OCI-LY7 (cell line): ENCODE results near the gene CRACDL. TPM values are rescaled to one million over a fixed set of nuclear protein-coding genes. Genes with fewer than 3 reads are reported as not detected.

ENCODE experiments used
- BruUV-seq: library from RNA; stranded (reverse); fragments of 400-500 nt; replicated peaks from 2 replicates; lab custom pipeline; 2021; lab: Mats Ljungman, UMichigan
- CTCF ChIA-PET: fragments of 300-600 bp; sonication (Branson Sonifier 250); formaldehyde crosslinking; loops from one replicate; lab custom pipeline; 2022; ENCODE audit warnings: antibody characterized with exemption; ENCODE audit not compliant: unreplicated experiment; lab: Charles Lee
- POLR2A ChIA-PET: fragments of 300-600 bp; sonication (Branson Sonifier 250); formaldehyde crosslinking; loops from one replicate; lab custom pipeline; 2022; ENCODE audit warnings: antibody characterized with exemption; lab: Charles Lee
- DNase-seq: peaks from one replicate; pipeline ENCODE4 v3.0.0-alpha.2; 2015; ENCODE audit warnings: low spot score
- H2AFZ ChIP-seq: fragments of 200-600 bp; sonication (generic), shearing (Covaris generic); 2 replicates; pipeline ENCODE4 v1.6.1; 2014; ENCODE audit warnings: mild to moderate bottlenecking, antibody characterized with exemption, low read length, moderate library complexity
- H3K27ac ChIP-seq: fragments of 200-600 bp; sonication (generic); 2 replicates; pipeline ENCODE4 v1.5.1; 2014; ENCODE audit warnings: mixed run types, low read depth, mild to moderate bottlenecking, moderate library complexity, low read length, inconsistent platforms; ENCODE audit not compliant: poor library complexity, severe bottlenecking
- H3K36me3 ChIP-seq: fragments of 200-600 bp; sonication (generic); 2 replicates; pipeline ENCODE4 v1.6.1; 2014; ENCODE audit warnings: mild to moderate bottlenecking, antibody characterized with exemption, low read length, moderate library complexity, mixed read lengths; ENCODE audit not compliant: insufficient read depth
- H3K4me1 ChIP-seq: fragments of 200-600 bp; sonication (generic); 2 replicates; pipeline ENCODE4 v1.5.1; 2014; ENCODE audit warnings: mild to moderate bottlenecking, low read length; ENCODE audit not compliant: insufficient read depth, poor library complexity, severe bottlenecking
- H3K4me2 ChIP-seq: fragments of 200-600 bp; sonication (generic); 2 replicates; pipeline ENCODE4 v1.6.1; 2014; ENCODE audit warnings: mild to moderate bottlenecking, low read length
- H3K4me3 ChIP-seq: fragments of 200-600 bp; sonication (generic); 2 replicates; pipeline ENCODE4 v1.5.1; 2014; ENCODE audit warnings: mild to moderate bottlenecking, low read depth, low read length; ENCODE audit not compliant: poor library complexity, severe bottlenecking
- H3K79me2 ChIP-seq: fragments of 200-600 bp; sonication (generic); 2 replicates; pipeline ENCODE4 v1.6.1; 2016; ENCODE audit warnings: low read depth, mild to moderate bottlenecking, low read length, moderate library complexity, mixed read lengths; ENCODE audit not compliant: insufficient read depth
- H3K9me2 ChIP-seq: fragments of 200-600 bp; sonication (generic); 2 replicates; pipeline ENCODE4 v1.6.1; 2016; ENCODE audit warnings: mild to moderate bottlenecking, low read length, mixed read lengths; ENCODE audit not compliant: insufficient read depth
- H3K9me3 ChIP-seq: fragments of 200-600 bp; sonication (generic); 2 replicates; pipeline ENCODE4 v1.6.1; 2014; ENCODE audit warnings: mild to moderate bottlenecking, mixed run types, low read length, mixed read lengths
- H4K20me1 ChIP-seq: fragments of 200-600 bp; sonication (generic); 2 replicates; pipeline ENCODE4 v1.6.1; 2014; ENCODE audit warnings: mild to moderate bottlenecking, antibody characterized with exemption, low read length, moderate library complexity, mixed read lengths; ENCODE audit not compliant: insufficient read depth
- EZH2phosphoT487 ChIP-seq: fragments of 200-600 bp; sonication (generic); IDR thresholded peaks from 2 replicates; pipeline ENCODE4 v1.6.1; 2018; ENCODE audit warnings: low read depth, borderline replicate concordance, mild to moderate bottlenecking, mixed run types, antibody characterized with exemption, low read length, moderate library complexity, mixed read lengths
- intact Hi-C: fragments of 100-400 bp; cut with micrococcal nuclease; formaldehyde crosslinking; loops from one replicate; pipeline ENCODE4 v1.10.0; 2022; ENCODE audit not compliant: unreplicated experiment
- total RNA-seq, 2 experiments: library from RNA; depleted of rRNA in 1 of 2; stranded (reverse); fragments of >200 nt in 1 of 2; shearing (Covaris generic) in 1 of 2; gene quantifications; 2 replicates each; pipeline ENCODE4 v1.2.3, GENCODE V29; 2014 to 2022
- TF ChIP-seq, protein P1 (sequence below): fragments of 200-600 bp; sonication (generic); conservative IDR thresholded peaks from 2 replicates; pipeline ENCODE4 v1.5.1; 2014; ENCODE audit warnings: mild to moderate bottlenecking, antibody characterized with exemption, low read length, moderate library complexity, mixed read lengths

Gene CRACDL
- total RNA-seq, 2 experiments from 2014 or later = 0.03 to 0.13 TPM

- no peaks in the 10 kb centered on the region for H4K20me1 ChIP-seq
- H3K4me3 ChIP-seq = no peak overlapping the region
- BruUV-seq = no TSS peak
- no peak for TF ChIP-seq EZH2phosphoT487
- TF ChIP-seq, protein P1, sequence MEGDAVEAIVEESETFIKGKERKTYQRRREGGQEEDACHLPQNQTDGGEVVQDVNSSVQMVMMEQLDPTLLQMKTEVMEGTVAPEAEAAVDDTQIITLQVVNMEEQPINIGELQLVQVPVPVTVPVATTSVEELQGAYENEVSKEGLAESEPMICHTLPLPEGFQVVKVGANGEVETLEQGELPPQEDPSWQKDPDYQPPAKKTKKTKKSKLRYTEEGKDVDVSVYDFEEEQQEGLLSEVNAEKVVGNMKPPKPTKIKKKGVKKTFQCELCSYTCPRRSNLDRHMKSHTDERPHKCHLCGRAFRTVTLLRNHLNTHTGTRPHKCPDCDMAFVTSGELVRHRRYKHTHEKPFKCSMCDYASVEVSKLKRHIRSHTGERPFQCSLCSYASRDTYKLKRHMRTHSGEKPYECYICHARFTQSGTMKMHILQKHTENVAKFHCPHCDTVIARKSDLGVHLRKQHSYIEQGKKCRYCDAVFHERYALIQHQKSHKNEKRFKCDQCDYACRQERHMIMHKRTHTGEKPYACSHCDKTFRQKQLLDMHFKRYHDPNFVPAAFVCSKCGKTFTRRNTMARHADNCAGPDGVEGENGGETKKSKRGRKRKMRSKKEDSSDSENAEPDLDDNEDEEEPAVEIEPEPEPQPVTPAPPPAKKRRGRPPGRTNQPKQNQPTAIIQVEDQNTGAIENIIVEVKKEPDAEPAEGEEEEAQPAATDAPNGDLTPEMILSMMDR = no peak
- H3K27ac ChIP-seq = no peak overlapping the region
- intact Hi-C loops = no loop called here
- no peaks in the 10 kb centered on the region for H3K9me3 ChIP-seq
- H3K79me2 ChIP-seq = no peaks in the 10 kb centered on the region
- no peak overlapping the region for H3K4me2 ChIP-seq
- no peaks in the 10 kb centered on the region for H3K4me1 ChIP-seq
- no peaks in the 10 kb centered on the region for H3K9me2 ChIP-seq
- CTCF ChIA-PET = no interaction called here
- DNase-seq = no peak
- no peaks in the 10 kb centered on the region for H3K36me3 ChIP-seq
- no peak overlapping the region for H2AFZ ChIP-seq
- POLR2A ChIA-PET = no interaction called here
These were observed 127.5 kb downstream of the CRACDL start for GRCh38 chr2:98808546-98808945.

- BruUV-seq = no TSS peak
- intact Hi-C loops = no loop called here
- Histone ChIP-seq H3K9me2 (no peaks in the 10 kb centered on the region), H3K27ac (no peak overlapping the region), H3K9me3 (no peaks in the 10 kb centered on the region), H3K79me2 (no peaks in the 10 kb centered on the region), H2AFZ (no peak overlapping the region), H4K20me1 (no peaks in the 10 kb centered on the region), H3K36me3 (no peaks in the 10 kb centered on the region), H3K4me2 (no peak overlapping the region), H3K4me1 (no peaks in the 10 kb centered on the region), H3K4me3 (no peak overlapping the region)
- TF ChIP-seq EZH2phosphoT487 = no peak
- TF ChIP-seq, protein P1 = no peak
- no peak for DNase-seq
- ChIA-PET POLR2A (interaction anchor here (1.0 kb wide), 1 partner anchor 60 kb away, joined by 3 read pairs; no protein-coding TSS in a partner anchor), CTCF (no interaction called here)
These were observed 128.1 kb downstream of the CRACDL start for GRCh38 chr2:98807929-98808328.

GRCh38 chr2:98807221-98807620 lies 128.8 kb downstream of the CRACDL start:
- Histone ChIP-seq H3K9me3 (no peaks in the 10 kb centered on the region), H3K4me2 (no peak overlapping the region), H3K4me3 (no peak overlapping the region), H3K79me2 (no peaks in the 10 kb centered on the region), H3K4me1 (no peaks in the 10 kb centered on the region), H2AFZ (no peak overlapping the region), H3K9me2 (no peaks in the 10 kb centered on the region), H3K27ac (no peak overlapping the region), H3K36me3 (no peaks in the 10 kb centered on the region), H4K20me1 (no peaks in the 10 kb centered on the region)
- ChIA-PET CTCF (no interaction called here), POLR2A (interaction anchor here (1.0 to 1.4 kb wide), 2 partner anchors 11 to 60 kb away, joined by 3 to 5 read pairs; no protein-coding TSS in a partner anchor)
- TF ChIP-seq, protein P1 = no peak
- DNase-seq = no peak
- no TSS peak for BruUV-seq
- intact Hi-C loops = no loop called here
